Activated CD8-positive, alpha-beta memory T cell treated with anti-CD3 and anti-CD28 coated beads, Interleukin-2, amount 50 U/mL, for 4 hours (primary cell): ENCODE measurements around the gene EMP2.

Experiments used
- DNase-seq: peaks from one replicate; pipeline ENCODE4 v3.0.0-alpha.2; 2020

EMP2 gene

GRCh38 chr16:10609402-10609774 lies 29.0 kb upstream of the EMP2 start:
- no peak for DNase-seq

GRCh38 chr16:10608687-10609401 lies 28.4 kb upstream of the EMP2 start:
- no peak for DNase-seq

GRCh38 chr16:10607157-10607556 lies 26.8 kb upstream of the EMP2 start:
- DNase-seq: no peak

- no peak for DNase-seq
Measured at GRCh38 chr16:10606607-10607006, 26.2 kb upstream of the EMP2 start.

GRCh38 chr16:10605636-10606035 lies 25.2 kb upstream of the EMP2 start:
- DNase-seq: no peak

- no peak for DNase-seq
Measured at GRCh38 chr16:10601444-10602408, 21.3 kb upstream of the EMP2 start.

- no peak for DNase-seq
Measured at GRCh38 chr16:10600782-10601443, 20.5 kb upstream of the EMP2 start.

- no peak for DNase-seq
Measured at GRCh38 chr16:10599626-10600025, 19.2 kb upstream of the EMP2 start.

- DNase-seq: no peak
Measured at GRCh38 chr16:10598157-10598556, 17.8 kb upstream of the EMP2 start.

GRCh38 chr16:10597187-10597601 lies 16.8 kb upstream of the EMP2 start:
- no peak for DNase-seq

- no peak for DNase-seq
Measured at GRCh38 chr16:10594312-10594950, 14.0 kb upstream of the EMP2 start.

- DNase-seq: no peak
Measured at GRCh38 chr16:10592611-10593010, 12.2 kb upstream of the EMP2 start.

GRCh38 chr16:10590342-10590741 lies 9.9 kb upstream of the EMP2 start:
- DNase-seq: no peak

- no peak for DNase-seq
Measured at GRCh38 chr16:10589109-10589508, 8.7 kb upstream of the EMP2 start.

GRCh38 chr16:10587622-10588021 lies 7.2 kb upstream of the EMP2 start:
- DNase-seq: no peak

GRCh38 chr16:10584981-10585438 lies 4.6 kb upstream of the EMP2 start:
- DNase-seq: no peak

GRCh38 chr16:10583269-10583668 lies 2.9 kb upstream of the EMP2 start:
- no peak for DNase-seq

GRCh38 chr16:10581507-10581906 lies 1.1 kb upstream of the EMP2 start:
- no peak for DNase-seq

GRCh38 chr16:10580883-10581247 lies 467 bp upstream of the EMP2 start:
- no peak for DNase-seq

GRCh38 chr16:10579575-10579964 lies 828 bp downstream of the EMP2 start:
- no peak for DNase-seq

- no peak for DNase-seq
Measured at GRCh38 chr16:10578474-10579316, 1.7 kb downstream of the EMP2 start.
